ENCODE data around the gene WDR5.

DNA sequence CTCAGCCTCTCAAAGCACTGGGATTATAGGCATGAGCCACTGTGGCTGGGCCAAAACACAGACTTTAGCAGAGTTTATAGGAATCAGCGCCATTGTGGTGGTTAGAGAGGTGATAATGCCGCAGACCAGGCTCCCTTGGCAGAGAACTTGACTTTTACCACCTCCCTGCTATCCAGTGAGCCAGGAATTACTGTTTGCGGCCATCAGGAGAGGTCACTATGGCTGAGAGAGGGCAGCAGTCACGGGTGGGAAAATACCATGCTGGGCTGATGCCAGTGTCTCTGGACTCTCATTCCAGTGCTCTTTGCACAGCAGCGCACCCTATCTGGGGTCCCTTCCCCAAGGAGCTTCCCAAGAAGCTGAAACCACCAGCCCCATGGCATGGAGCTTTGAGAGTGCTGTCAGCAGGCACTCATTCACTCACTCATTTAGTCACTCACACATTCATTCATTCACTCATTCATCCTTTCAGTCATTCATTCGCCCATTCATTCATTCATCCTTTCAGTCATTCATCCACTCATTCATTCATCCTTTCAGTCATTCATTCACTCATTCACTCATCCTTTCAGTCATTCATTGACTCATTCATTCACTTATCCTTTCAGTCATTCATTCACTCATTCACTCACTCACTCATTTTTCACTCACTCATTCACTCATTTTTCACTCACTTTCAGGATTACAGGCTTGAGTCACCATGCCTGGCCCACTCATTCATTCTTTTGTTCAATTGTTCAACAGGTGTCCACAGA is 55.8 kb downstream of the WDR5 start:
- TF ChIP-seq REPIN1 (tag by site-specific recombination; IDR thresholded peaks at IDR 0.05; ENCODE audit: low read depth) (no peak), ZBTB20 (tag by site-specific recombination; IDR thresholded peaks at IDR 0.05) (no peak), ZNF350 (tag by site-specific recombination; IDR thresholded peaks at IDR 0.05) (no peak), KLF1 (tag by site-specific recombination; IDR thresholded peaks at IDR 0.05) (no peak), TCF7L2 (IDR thresholded peaks at IDR 0.05; ENCODE audit: borderline replicate concordance, low read depth, low read length) (no peak), ZNF416 (tag by site-specific recombination; IDR thresholded peaks at IDR 0.05) (no peak), ZBTB7A (tag by site-specific recombination; IDR thresholded peaks at IDR 0.05; ENCODE audit: low read depth) (no peak)
- TF ChIP-seq, protein P1, sequence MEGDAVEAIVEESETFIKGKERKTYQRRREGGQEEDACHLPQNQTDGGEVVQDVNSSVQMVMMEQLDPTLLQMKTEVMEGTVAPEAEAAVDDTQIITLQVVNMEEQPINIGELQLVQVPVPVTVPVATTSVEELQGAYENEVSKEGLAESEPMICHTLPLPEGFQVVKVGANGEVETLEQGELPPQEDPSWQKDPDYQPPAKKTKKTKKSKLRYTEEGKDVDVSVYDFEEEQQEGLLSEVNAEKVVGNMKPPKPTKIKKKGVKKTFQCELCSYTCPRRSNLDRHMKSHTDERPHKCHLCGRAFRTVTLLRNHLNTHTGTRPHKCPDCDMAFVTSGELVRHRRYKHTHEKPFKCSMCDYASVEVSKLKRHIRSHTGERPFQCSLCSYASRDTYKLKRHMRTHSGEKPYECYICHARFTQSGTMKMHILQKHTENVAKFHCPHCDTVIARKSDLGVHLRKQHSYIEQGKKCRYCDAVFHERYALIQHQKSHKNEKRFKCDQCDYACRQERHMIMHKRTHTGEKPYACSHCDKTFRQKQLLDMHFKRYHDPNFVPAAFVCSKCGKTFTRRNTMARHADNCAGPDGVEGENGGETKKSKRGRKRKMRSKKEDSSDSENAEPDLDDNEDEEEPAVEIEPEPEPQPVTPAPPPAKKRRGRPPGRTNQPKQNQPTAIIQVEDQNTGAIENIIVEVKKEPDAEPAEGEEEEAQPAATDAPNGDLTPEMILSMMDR (tag by site-specific recombination; IDR thresholded peaks at IDR 0.05): no peak
- TF ChIP-seq, protein P2, sequence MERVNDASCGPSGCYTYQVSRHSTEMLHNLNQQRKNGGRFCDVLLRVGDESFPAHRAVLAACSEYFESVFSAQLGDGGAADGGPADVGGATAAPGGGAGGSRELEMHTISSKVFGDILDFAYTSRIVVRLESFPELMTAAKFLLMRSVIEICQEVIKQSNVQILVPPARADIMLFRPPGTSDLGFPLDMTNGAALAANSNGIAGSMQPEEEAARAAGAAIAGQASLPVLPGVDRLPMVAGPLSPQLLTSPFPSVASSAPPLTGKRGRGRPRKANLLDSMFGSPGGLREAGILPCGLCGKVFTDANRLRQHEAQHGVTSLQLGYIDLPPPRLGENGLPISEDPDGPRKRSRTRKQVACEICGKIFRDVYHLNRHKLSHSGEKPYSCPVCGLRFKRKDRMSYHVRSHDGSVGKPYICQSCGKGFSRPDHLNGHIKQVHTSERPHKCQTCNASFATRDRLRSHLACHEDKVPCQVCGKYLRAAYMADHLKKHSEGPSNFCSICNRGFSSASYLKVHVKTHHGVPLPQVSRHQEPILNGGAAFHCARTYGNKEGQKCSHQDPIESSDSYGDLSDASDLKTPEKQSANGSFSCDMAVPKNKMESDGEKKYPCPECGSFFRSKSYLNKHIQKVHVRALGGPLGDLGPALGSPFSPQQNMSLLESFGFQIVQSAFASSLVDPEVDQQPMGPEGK (tag by site-specific recombination; IDR thresholded peaks at IDR 0.05): no peak
- TF ChIP-seq, protein P3, sequence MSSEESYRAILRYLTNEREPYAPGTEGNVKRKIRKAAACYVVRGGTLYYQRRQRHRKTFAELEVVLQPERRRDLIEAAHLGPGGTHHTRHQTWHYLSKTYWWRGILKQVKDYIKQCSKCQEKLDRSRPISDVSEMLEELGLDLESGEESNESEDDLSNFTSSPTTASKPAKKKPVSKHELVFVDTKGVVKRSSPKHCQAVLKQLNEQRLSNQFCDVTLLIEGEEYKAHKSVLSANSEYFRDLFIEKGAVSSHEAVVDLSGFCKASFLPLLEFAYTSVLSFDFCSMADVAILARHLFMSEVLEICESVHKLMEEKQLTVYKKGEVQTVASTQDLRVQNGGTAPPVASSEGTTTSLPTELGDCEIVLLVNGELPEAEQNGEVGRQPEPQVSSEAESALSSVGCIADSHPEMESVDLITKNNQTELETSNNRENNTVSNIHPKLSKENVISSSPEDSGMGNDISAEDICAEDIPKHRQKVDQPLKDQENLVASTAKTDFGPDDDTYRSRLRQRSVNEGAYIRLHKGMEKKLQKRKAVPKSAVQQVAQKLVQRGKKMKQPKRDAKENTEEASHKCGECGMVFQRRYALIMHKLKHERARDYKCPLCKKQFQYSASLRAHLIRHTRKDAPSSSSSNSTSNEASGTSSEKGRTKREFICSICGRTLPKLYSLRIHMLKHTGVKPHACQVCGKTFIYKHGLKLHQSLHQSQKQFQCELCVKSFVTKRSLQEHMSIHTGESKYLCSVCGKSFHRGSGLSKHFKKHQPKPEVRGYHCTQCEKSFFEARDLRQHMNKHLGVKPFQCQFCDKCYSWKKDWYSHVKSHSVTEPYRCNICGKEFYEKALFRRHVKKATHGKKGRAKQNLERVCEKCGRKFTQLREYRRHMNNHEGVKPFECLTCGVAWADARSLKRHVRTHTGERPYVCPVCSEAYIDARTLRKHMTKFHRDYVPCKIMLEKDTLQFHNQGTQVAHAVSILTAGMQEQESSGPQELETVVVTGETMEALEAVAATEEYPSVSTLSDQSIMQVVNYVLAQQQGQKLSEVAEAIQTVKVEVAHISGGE (tag by site-specific recombination; conservative IDR thresholded peaks at IDR 0.05; ENCODE audit: low read depth): no peak
- TF ChIP-seq, protein P4, sequence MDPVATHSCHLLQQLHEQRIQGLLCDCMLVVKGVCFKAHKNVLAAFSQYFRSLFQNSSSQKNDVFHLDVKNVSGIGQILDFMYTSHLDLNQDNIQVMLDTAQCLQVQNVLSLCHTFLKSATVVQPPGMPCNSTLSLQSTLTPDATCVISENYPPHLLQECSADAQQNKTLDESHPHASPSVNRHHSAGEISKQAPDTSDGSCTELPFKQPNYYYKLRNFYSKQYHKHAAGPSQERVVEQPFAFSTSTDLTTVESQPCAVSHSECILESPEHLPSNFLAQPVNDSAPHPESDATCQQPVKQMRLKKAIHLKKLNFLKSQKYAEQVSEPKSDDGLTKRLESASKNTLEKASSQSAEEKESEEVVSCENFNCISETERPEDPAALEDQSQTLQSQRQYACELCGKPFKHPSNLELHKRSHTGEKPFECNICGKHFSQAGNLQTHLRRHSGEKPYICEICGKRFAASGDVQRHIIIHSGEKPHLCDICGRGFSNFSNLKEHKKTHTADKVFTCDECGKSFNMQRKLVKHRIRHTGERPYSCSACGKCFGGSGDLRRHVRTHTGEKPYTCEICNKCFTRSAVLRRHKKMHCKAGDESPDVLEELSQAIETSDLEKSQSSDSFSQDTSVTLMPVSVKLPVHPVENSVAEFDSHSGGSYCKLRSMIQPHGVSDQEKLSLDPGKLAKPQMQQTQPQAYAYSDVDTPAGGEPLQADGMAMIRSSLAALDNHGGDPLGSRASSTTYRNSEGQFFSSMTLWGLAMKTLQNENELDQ (tag by site-specific recombination; IDR thresholded peaks at IDR 0.05; ENCODE audit: low read depth): no peak
